Measurements from ENCODE around the gene BSG.

Gene BSG

DNA sequence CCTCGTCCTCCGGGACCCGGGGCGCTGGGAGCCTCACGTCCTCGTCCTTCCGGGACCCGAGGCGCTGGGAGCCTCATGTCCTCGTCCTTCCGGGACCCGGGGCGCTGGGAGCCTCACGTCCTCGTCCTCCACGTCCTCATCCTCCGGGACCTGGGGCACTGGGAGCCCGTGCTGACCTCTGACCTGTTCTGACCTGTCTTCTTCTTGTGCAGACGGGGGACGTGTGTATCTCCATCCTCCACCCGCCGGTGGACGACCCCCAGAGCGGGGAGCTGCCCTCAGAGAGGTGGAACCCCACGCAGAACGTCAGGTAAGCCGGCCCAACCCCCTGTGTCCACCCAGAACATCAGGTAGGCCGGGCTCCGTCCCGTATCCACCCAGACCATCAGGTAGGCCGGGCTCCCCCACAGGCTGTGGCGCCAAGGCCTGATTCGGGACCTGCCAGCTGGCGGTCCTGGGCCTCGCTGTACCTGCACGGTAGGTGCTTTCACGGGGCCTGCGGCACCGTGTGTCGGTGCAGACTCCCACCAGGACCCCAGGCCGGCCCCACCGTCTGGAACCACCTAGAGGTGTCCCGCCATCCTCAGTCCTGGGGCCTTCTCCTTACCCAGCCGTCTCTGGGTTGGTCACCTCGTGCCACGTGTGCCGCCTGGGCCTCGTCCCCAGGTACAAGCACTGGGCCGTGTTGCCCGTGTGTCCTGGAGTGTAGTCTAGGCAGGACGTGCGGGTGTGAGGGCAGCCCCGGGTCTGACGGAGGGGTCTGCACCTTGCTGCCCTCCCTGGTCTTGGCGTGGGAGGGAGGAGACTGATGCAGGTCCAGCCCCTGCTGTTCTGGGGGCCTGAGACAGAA is 36.1 kb upstream of the BSG start:
- no peak for ATAC-seq
- Mint-ChIP-seq H3K9me3 (no peaks in the 10 kb centered on the region), H3K4me1 (peaks cover 23% of the 10 kb centered on the region), H3K27me3 (no peaks in the 10 kb centered on the region), H3K4me3 (no peak overlapping the region), H3K27ac (no peak overlapping the region)
- no peak for DNase-seq

DNA sequence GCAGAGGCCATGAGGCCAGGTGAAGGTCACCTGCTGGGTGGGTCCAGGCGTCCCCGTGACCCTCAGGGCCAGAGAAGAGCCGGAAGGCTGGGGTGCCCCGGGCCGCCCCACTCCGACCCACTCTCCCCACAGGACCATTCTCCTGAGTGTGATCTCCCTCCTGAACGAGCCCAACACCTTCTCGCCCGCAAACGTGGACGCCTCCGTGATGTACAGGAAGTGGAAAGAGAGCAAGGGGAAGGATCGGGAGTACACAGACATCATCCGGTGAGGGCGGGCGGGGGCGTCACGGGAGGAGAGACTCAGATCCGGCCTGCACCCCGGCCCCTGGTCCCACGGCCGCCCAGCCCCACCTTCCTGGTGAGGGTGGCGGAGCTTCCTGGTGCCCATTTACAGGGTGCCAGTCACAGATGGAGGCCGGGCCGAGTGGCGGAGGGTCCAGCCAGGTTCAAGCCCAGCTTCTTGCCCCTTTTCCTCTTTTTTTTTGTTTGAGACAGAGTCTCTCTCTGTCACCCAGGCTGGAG is 35.5 kb upstream of the BSG start:
- DNase-seq (no peak), ATAC-seq (no peak)
- Mint-ChIP-seq H3K9me3 (no peaks in the 10 kb centered on the region), H3K4me1 (peaks cover 23% of the 10 kb centered on the region), H3K27ac (no peak overlapping the region), H3K27me3 (no peaks in the 10 kb centered on the region), H3K4me3 (no peak overlapping the region)

- no peak for DNase-seq
- Mint-ChIP-seq H3K4me3 (no peak overlapping the region), H3K9me3 (no peaks in the 10 kb centered on the region), H3K27ac (no peak overlapping the region), H3K27me3 (no peaks in the 10 kb centered on the region), H3K4me1 (peaks cover 19% of the 10 kb centered on the region)
- ATAC-seq = no peak
These were observed 33.6 kb upstream of the BSG start for GRCh38 chr19:538641-539428.

- Mint-ChIP-seq H3K27me3 (no peaks in the 10 kb centered on the region), H3K4me1 (peaks cover 22% of the 10 kb centered on the region), H3K27ac (no peak overlapping the region), H3K4me3 (no peak overlapping the region), H3K9me3 (no peaks in the 10 kb centered on the region)
- no peak for DNase-seq
- no peak for ATAC-seq
These were observed 32.9 kb upstream of the BSG start for GRCh38 chr19:539429-540030.

GRCh38 chr19:540867-541637 is 31.3 kb upstream of the BSG start:
- Mint-ChIP-seq H3K27me3 (no peaks in the 10 kb centered on the region), H3K9me3 (no peaks in the 10 kb centered on the region), H3K27ac (no peak overlapping the region), H3K4me3 (no peak overlapping the region), H3K4me1 (peaks cover 25% of the 10 kb centered on the region)
- DNase-seq (no peak), ATAC-seq (no peak)

GRCh38 chr19:541699-542098 is 30.7 kb upstream of the BSG start:
- DNase-seq (no peak), ATAC-seq (no peak)
- Mint-ChIP-seq H3K27me3 (no peaks in the 10 kb centered on the region), H3K9me3 (no peaks in the 10 kb centered on the region), H3K4me1 (peaks cover 25% of the 10 kb centered on the region), H3K4me3 (no peak overlapping the region), H3K27ac (no peak overlapping the region)

DNA sequence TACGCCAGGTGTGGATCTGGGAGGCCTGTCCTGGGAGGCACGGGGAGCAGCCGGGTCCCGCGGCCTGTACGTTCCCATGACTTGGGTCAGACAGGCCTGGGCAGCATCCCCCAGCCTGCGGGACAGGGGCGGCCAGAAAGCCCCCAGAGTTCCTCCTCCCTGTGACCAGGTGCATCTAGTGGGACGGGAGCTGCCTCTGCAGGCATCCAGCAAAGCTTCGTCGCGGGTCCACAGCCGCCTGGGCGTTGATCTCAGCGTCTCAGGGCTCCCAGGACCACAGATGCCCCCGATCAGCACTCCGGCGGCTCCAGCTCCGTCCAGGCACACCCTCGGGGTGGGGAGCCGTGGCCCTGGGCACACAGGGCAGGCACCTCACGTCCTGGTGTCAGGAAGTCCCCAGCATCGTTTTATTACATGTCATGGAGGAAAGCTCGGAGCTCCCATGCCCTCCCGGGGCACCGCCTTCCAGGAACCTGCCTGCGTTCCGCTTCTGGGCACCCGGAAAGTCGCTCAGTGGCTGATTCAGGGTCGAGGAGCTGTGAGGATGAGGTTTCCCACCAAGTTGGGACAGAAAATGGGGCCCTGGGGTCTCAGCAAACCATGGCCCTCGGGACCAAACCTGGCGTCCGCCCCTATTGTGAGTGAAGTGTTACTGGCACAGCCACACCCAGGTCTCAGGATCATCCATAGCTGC is 30.1 kb upstream of the BSG start:
- no peak for DNase-seq
- peaks cover 25% of the 10 kb centered on the region for H3K4me1 Mint-ChIP-seq
- no peaks in the 10 kb centered on the region for H3K27me3 Mint-ChIP-seq

DNA sequence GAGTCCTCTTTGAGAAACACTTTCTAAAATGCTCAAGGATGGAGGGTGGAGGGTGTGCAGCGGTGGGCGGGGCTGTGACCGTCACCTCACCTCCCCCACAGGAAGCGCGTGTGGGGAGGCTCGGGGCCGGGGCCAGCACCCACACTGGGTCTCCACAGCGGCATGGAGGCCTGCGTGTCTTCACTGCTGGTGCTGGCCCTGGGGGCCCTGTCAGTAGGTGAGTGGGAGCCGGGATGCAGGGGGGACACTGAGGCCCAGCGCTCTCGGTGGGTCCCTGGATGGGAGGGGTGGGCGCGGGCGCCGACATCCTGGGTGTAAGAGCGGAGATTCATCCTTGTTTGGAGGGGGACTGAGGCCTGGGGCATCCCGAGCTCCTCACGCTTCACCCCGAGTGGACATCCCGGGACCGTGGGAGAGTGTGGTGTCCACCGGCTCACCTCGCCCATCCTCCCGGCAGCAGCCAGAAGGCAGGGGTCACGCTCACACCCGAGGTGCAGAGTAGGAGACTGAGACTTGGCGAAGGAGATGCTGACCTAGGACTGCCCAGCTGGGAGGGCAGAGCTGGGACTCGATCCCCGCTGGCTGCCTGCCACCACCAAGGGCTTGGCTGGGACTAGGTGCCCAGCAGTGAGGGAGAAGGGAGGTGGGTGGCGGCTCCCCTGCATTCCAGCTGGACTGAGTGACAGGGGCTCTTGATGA is 28.3 kb upstream of the BSG start, which contains the start of gene GZMM:
GZMM (plus strand) TSS at position 144 of the 699 bp plus-strand sequence; CDS start at position 163, 19 bp downstream.
- DNase-seq (peak; percentile 65 to 78), ATAC-seq (peak; percentile 96)
- peak within 1 kb of the TSS; percentile 91 to 94 for H3K27ac Mint-ChIP-seq
- peaks cover 33% of the 10 kb centered on the region for H3K4me1 Mint-ChIP-seq
- no peaks in the 10 kb centered on the region for H3K9me3 Mint-ChIP-seq
- no peaks in the 10 kb centered on the region for H3K27me3 Mint-ChIP-seq
- H3K4me3 Mint-ChIP-seq = peak within 1 kb of the TSS; percentile 88 to 95

More for the DNA sequence above, 30.1 kb upstream of the BSG start:
- no peak overlapping the region for H3K4me3 Mint-ChIP-seq
- no peak for ATAC-seq
- peak overlapping the region in 1 of 2 donors; percentile 27 for H3K27ac Mint-ChIP-seq
- no peaks in the 10 kb centered on the region for H3K9me3 Mint-ChIP-seq

DNA sequence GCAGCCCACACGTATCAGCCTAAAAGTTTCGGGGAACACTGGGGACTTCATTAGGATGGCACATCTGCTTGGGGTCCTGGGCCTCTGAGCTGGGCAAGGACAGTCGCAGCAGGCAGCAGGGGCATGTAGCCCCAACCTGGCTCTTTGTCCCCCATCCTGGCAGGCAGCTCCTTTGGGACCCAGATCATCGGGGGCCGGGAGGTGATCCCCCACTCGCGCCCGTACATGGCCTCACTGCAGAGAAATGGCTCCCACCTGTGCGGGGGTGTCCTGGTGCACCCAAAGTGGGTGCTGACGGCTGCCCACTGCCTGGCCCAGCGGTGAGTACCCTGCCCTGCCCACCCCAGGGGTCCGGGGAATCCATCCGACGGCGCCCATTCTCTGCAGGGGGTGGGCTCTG is 25.3 kb upstream of the BSG start:
- DNase-seq (no peak), ATAC-seq (no peak)
- Mint-ChIP-seq H3K27me3 (no peaks in the 10 kb centered on the region), H3K4me3 (no peak overlapping the region), H3K9me3 (no peaks in the 10 kb centered on the region), H3K4me1 (peaks cover 41% of the 10 kb centered on the region), H3K27ac (no peak overlapping the region)

- Mint-ChIP-seq H3K27me3 (no peaks in the 10 kb centered on the region), H3K4me1 (peaks cover 40% of the 10 kb centered on the region), H3K4me3 (no peak overlapping the region), H3K27ac (peak overlapping the region; percentile 19 to 96), H3K9me3 (no peaks in the 10 kb centered on the region)
- DNase-seq (no peak), ATAC-seq (no peak)
These were observed 24.3 kb upstream of the BSG start for GRCh38 chr19:547836-548720.

DNA sequence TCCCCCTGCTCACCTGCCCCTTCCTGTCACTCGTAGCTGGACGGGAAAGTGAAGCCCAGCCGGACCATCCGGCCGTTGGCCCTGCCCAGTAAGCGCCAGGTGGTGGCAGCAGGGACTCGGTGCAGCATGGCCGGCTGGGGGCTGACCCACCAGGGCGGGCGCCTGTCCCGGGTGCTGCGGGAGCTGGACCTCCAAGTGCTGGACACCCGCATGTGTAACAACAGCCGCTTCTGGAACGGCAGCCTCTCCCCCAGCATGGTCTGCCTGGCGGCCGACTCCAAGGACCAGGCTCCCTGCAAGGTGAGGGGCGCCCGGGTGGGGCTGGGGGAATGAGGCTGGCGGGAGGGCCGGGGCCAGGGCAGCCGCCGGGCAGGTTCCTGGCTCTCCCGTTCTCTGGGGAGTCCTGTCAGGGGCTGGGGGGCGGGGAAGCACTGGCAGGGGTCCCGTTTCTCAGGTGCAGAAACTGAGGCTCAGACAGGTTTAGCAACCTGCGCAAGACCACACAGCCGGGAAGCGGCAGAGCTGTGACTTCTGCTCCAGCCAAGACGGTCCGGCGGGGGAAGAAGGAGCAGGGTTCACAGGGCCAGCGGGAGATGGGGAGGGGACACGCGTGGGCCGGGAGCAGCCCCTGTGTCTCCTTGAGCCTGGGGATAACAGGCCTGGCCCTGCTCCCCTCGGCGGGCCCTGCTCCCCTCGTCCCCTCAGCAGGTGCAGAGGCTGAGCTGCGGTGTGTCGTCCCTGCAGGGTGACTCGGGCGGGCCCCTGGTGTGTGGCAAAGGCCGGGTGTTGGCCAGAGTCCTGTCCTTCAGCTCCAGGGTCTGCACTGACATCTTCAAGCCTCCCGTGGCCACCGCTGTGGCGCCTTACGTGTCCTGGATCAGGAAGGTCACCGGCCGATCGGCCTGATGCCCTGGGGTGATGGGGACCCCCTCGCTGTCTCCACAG is 23.2 kb upstream of the BSG start:
- Mint-ChIP-seq H3K4me3 (no peak overlapping the region), H3K27me3 (no peaks in the 10 kb centered on the region), H3K27ac (no peak overlapping the region), H3K9me3 (no peaks in the 10 kb centered on the region), H3K4me1 (peaks cover 29% of the 10 kb centered on the region)
- peak; percentile 27 for ATAC-seq
- DNase-seq = no peak

DNA sequence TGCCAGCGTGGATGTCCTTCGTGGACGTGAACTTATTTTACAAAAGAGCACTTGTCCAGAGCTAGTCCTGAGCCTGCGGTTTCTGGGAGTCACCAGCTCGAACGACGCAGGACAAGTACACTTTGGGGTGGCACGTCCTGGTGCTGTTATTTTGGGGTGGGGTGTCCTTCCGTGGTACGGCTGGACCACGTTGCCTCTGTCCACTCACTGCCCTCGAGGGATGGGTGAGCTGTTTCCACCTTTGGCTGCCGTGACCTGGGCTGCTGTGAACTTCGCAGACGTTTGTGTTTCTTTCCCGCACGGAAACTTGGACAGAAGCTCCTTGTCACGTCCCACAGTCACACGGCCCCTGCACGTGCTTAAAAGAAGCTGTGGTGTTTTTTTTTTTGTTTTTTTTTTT is 17.6 kb upstream of the BSG start:
- Mint-ChIP-seq H3K27me3 (no peaks in the 10 kb centered on the region), H3K4me1 (peaks cover 12% of the 10 kb centered on the region)

More for the DNA sequence above, 17.6 kb upstream of the BSG start:
- Mint-ChIP-seq H3K4me3 (no peak overlapping the region), H3K9me3 (no peaks in the 10 kb centered on the region), H3K27ac (no peak overlapping the region)
- ATAC-seq (no peak), DNase-seq (no peak)
